ENCODE results near the gene IGFBP2.

IGFBP2 gene

DNA sequence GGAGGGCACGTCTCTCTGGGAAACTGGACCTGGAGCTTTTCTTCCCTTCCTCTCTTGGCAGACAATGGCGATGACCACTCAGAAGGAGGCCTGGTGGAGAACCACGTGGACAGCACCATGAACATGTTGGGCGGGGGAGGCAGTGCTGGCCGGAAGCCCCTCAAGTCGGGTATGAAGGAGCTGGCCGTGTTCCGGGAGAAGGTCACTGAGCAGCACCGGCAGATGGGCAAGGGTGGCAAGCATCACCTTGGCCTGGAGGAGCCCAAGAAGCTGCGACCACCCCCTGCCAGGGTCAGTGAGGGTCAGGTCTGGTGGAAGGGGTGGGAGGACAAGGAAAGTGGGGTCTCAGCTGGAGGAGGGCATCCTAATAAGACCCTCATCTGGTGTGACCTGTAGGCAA, 27.3 kb downstream of the IGFBP2 start:
- H3K36me3 ChIP-seq (ENCODE audit: low read depth), result peaks cover 14% of the 10 kb centered on the region
- no peak for DNase-seq (ENCODE audit: low spot score)
- H3K27me3 ChIP-seq (ENCODE audit: insufficient read depth, poor library complexity, severe bottlenecking), result no peaks in the 10 kb centered on the region
- TF ChIP-seq, protein P1, sequence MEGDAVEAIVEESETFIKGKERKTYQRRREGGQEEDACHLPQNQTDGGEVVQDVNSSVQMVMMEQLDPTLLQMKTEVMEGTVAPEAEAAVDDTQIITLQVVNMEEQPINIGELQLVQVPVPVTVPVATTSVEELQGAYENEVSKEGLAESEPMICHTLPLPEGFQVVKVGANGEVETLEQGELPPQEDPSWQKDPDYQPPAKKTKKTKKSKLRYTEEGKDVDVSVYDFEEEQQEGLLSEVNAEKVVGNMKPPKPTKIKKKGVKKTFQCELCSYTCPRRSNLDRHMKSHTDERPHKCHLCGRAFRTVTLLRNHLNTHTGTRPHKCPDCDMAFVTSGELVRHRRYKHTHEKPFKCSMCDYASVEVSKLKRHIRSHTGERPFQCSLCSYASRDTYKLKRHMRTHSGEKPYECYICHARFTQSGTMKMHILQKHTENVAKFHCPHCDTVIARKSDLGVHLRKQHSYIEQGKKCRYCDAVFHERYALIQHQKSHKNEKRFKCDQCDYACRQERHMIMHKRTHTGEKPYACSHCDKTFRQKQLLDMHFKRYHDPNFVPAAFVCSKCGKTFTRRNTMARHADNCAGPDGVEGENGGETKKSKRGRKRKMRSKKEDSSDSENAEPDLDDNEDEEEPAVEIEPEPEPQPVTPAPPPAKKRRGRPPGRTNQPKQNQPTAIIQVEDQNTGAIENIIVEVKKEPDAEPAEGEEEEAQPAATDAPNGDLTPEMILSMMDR (IDR thresholded peaks at IDR 0.05; ENCODE audit: poor library complexity, severe bottlenecking), result no peak
- peaks cover 31% of the 10 kb centered on the region for H3K4me1 ChIP-seq (ENCODE audit: insufficient read depth, poor library complexity, severe bottlenecking)
- no peak overlapping the region for H3K27ac ChIP-seq (ENCODE audit: poor library complexity, severe bottlenecking)
- no peaks in the 10 kb centered on the region for H3K9me3 ChIP-seq (ENCODE audit: severe bottlenecking)
- ATAC-seq (ENCODE audit: low read depth), result no peak
- no peak overlapping the region for H3K4me3 ChIP-seq (ENCODE audit: severe bottlenecking)

DNA sequence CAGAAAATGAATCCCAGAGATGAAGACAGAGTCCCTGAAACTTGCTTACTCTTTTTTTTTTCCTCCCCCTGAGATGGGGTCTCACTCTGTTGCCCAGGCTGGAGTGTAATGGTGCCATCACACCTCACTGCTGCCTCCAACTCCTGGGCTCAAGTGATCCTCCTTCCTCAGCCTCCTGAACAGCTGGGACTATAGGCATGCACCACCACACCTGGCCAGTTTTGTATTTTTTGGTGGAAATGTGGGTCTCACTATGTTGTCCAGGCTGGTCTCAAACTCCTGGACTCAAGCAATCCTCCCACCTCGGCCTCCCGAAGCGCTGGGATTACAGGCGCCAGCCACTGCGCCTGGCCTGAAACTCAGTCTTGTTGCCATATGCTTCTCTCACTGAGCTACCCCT, 27.8 kb downstream of the IGFBP2 start:
- no peak for DNase-seq (ENCODE audit: low spot score)
- Histone ChIP-seq H3K27ac (ENCODE audit: poor library complexity, severe bottlenecking) (no peak overlapping the region), H3K4me1 (ENCODE audit: insufficient read depth, poor library complexity, severe bottlenecking) (peaks cover 36% of the 10 kb centered on the region), H3K27me3 (ENCODE audit: insufficient read depth, poor library complexity, severe bottlenecking) (no peaks in the 10 kb centered on the region), H3K36me3 (ENCODE audit: low read depth) (peaks cover 14% of the 10 kb centered on the region), H3K4me3 (ENCODE audit: severe bottlenecking) (no peak overlapping the region), H3K9me3 (ENCODE audit: severe bottlenecking) (no peaks in the 10 kb centered on the region)
- TF ChIP-seq, protein P1 (IDR thresholded peaks at IDR 0.05; ENCODE audit: poor library complexity, severe bottlenecking), result no peak
- ATAC-seq (ENCODE audit: low read depth), result no peak

DNA sequence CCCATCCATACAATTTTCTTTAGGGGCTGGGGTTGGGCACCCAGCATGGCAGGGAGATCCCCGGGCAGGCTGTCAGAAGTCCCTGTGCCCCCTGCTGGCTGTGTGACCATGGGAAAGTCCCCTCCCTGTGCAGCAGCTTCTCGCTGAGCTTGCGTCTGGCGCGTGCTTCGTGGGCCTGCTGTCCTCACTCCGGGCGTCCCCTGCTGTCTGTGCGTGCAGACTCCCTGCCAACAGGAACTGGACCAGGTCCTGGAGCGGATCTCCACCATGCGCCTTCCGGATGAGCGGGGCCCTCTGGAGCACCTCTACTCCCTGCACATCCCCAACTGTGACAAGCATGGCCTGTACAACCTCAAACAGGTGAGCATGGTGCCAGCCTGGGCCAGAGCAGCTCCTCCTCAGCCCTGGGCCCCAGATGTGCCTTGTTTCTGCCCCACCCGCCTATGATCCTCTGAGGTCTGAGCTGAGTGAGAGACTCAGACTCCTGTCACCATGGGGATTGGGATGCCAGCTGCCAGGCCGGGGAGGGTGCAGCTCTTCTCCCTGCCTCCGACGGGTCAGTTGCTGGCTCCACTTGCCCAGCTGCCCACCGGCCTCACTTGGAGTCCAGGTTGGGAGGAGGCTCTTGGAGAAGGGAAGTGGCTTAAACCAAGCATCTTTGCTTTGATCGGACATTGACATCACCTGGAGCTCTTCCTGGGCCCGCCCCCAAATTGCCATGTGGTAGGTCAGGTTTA, 28.6 kb downstream of the IGFBP2 start:
- ATAC-seq (ENCODE audit: low read depth) (no peak), DNase-seq (ENCODE audit: low spot score) (no peak)
- H3K4me1 ChIP-seq (ENCODE audit: insufficient read depth, poor library complexity, severe bottlenecking), result peaks cover 39% of the 10 kb centered on the region
- no peak overlapping the region for H3K27ac ChIP-seq (ENCODE audit: poor library complexity, severe bottlenecking)
- no peaks in the 10 kb centered on the region for H3K9me3 ChIP-seq (ENCODE audit: severe bottlenecking)
- no peak overlapping the region for H3K4me3 ChIP-seq (ENCODE audit: severe bottlenecking)
- no peaks in the 10 kb centered on the region for H3K27me3 ChIP-seq (ENCODE audit: insufficient read depth, poor library complexity, severe bottlenecking)
- peaks cover 14% of the 10 kb centered on the region for H3K36me3 ChIP-seq (ENCODE audit: low read depth)
- TF ChIP-seq, protein P1 (IDR thresholded peaks at IDR 0.05; ENCODE audit: poor library complexity, severe bottlenecking), result no peak

DNA sequence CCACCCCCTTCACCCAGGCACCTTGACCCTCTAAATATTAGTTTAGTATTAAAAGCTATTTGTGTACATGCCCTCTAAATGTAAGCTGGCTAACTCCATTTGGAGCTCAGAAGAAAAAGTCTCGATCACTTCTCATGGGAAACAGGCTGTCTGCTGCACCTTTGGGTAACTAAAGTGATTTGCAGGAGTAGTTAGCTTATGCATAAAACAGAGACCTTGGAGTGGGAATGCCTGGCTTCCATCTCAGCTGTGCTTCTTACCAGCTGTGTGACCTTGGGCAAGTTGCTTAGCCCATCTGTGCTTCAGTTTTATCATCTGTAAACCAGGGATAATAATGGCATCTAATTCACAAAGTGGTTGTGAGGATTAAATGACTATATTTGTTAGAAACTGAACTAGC, 29.9 kb downstream of the IGFBP2 start:
- ATAC-seq (ENCODE audit: low read depth) (no peak), DNase-seq (ENCODE audit: low spot score) (no peak)
- H3K4me1 ChIP-seq (ENCODE audit: insufficient read depth, poor library complexity, severe bottlenecking), result peaks cover 35% of the 10 kb centered on the region
- no peaks in the 10 kb centered on the region for H3K9me3 ChIP-seq (ENCODE audit: severe bottlenecking)
- peaks cover 14% of the 10 kb centered on the region for H3K36me3 ChIP-seq (ENCODE audit: low read depth)
- H3K27me3 ChIP-seq (ENCODE audit: insufficient read depth, poor library complexity, severe bottlenecking), result no peaks in the 10 kb centered on the region
- H3K4me3 ChIP-seq (ENCODE audit: severe bottlenecking), result no peak overlapping the region
- TF ChIP-seq, protein P1 (IDR thresholded peaks at IDR 0.05; ENCODE audit: poor library complexity, severe bottlenecking), result no peak
- H3K27ac ChIP-seq (ENCODE audit: poor library complexity, severe bottlenecking), result no peak overlapping the region

DNA sequence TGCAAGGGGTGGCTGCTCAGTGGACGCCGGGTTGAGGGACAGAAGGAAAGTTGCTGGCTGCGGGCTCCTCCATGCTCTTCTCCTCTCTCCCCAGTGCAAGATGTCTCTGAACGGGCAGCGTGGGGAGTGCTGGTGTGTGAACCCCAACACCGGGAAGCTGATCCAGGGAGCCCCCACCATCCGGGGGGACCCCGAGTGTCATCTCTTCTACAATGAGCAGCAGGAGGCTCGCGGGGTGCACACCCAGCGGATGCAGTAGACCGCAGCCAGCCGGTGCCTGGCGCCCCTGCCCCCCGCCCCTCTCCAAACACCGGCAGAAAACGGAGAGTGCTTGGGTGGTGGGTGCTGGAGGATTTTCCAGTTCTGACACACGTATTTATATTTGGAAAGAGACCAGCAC, 30.6 kb downstream of the IGFBP2 start:
- ATAC-seq (ENCODE audit: low read depth), result no peak
- DNase-seq (ENCODE audit: low spot score), result no peak
- H3K4me1 ChIP-seq (ENCODE audit: insufficient read depth, poor library complexity, severe bottlenecking), result peaks cover 28% of the 10 kb centered on the region
- no peak overlapping the region for H3K4me3 ChIP-seq (ENCODE audit: severe bottlenecking)
- H3K9me3 ChIP-seq (ENCODE audit: severe bottlenecking), result no peaks in the 10 kb centered on the region
- no peak overlapping the region for H3K27ac ChIP-seq (ENCODE audit: poor library complexity, severe bottlenecking)
- TF ChIP-seq, protein P1 (IDR thresholded peaks at IDR 0.05; ENCODE audit: poor library complexity, severe bottlenecking), result no peak
- H3K36me3 ChIP-seq (ENCODE audit: low read depth), result peaks cover 14% of the 10 kb centered on the region
- no peaks in the 10 kb centered on the region for H3K27me3 ChIP-seq (ENCODE audit: insufficient read depth, poor library complexity, severe bottlenecking)
